GM12878 (cell line): ENCODE results near the gene MARCHF10. TPM values are rescaled to one million over a fixed set of nuclear protein-coding genes. Genes with fewer than 3 reads are reported as not detected.

Experiments
- ATAC-seq: fragments of 200-7000 bp; cut with Tn5 transposase; 3 replicates; pipeline ENCODE4 v1.9.1; 2020; ENCODE audit warnings: mild to moderate bottlenecking, moderate library complexity
- BruUV-seq: library from RNA; stranded (reverse); fragments of 400-500 nt; replicated peaks from 2 replicates; lab custom pipeline; 2021; lab: Mats Ljungman, UMichigan
- CTCF ChIA-PET: fragments of 300-600 bp; sonication (Branson Sonifier 250); formaldehyde crosslinking; extraction: SDS; loops from one replicate; lab custom pipeline; 2021; ENCODE audit warnings: inconsistent platforms; lab: Yijun Ruan, JAX
- POLR2A ChIA-PET: fragments of 350-600 bp; formaldehyde crosslinking; extraction: SDS; loops from one replicate; lab custom pipeline; 2021; ENCODE audit warnings: inconsistent platforms; lab: Charles Lee
- RAD21 ChIA-PET: fragments of 300-600 bp; sonication (Branson Sonifier 250); formaldehyde crosslinking; loops from one replicate; lab custom pipeline; 2023; ENCODE audit warnings: antibody characterized with exemption; ENCODE audit not compliant: unreplicated experiment; lab: Charles Lee
- SMC1A ChIA-PET: fragments of 300-600 bp; sonication (Branson Sonifier 250); formaldehyde crosslinking; loops from one replicate; lab custom pipeline; 2023; ENCODE audit not compliant: unreplicated experiment, uncharacterized antibody; lab: Charles Lee
- DNase-seq: peaks from one replicate; pipeline ENCODE4 v3.0.0-alpha.2; 2011; ENCODE audit warnings: low read depth, low spot score
- FAIRE-seq: peaks from 3 replicates; lab custom pipeline; 2011; peaks lifted over from hg19 to GRCh38; lab: Jason Lieb, UNC
- H2AFZ ChIP-seq: 2 replicates; pipeline ENCODE4 v1.6.0; 2011; ENCODE audit warnings: low read depth, low read length, control low read depth; ENCODE audit not compliant: control insufficient read depth
- H3K27ac ChIP-seq: 2 replicates; pipeline ENCODE4 v1.5.1; 2011; ENCODE audit warnings: control low read depth; ENCODE audit not compliant: control insufficient read depth, insufficient read depth
- H3K27me3 ChIP-seq, 2 experiments: replicated peaks in 1 of 2; 2 replicates each; pipeline versions ENCODE4 v1.6.0 to v1.6.1; 2011; ENCODE audit warnings: low read length in 1 of 2; ENCODE audit not compliant: control insufficient read depth in 2 of 2, insufficient read depth in 2 of 2
- H3K36me3 ChIP-seq, 2 experiments: 2 replicates each; pipeline ENCODE4 v1.5.1; 2011; ENCODE audit warnings: low read length in 1 of 2; ENCODE audit not compliant: control insufficient read depth in 2 of 2, insufficient read depth in 2 of 2
- H3K4me1 ChIP-seq: 2 replicates; pipeline ENCODE4 v1.6.1; 2011; ENCODE audit warnings: mild to moderate bottlenecking, low read length, moderate library complexity, mixed read lengths; ENCODE audit not compliant: control insufficient read depth, insufficient read depth
- H3K4me2 ChIP-seq: 2 replicates; pipeline ENCODE4 v1.6.0; 2011; ENCODE audit warnings: control low read depth; ENCODE audit not compliant: control insufficient read depth, insufficient read depth
- H3K4me3 ChIP-seq: fragments of 200-600 bp; sonication (generic); 2 replicates; pipeline ENCODE4 v1.5.1; 2016
- H3K79me2 ChIP-seq: 2 replicates; pipeline ENCODE4 v1.6.0; 2011; ENCODE audit warnings: low read length; ENCODE audit not compliant: control insufficient read depth, insufficient read depth
- H3K9ac ChIP-seq: 2 replicates; pipeline ENCODE4 v1.8.0; 2011; ENCODE audit warnings: low read length, control low read depth, mixed read lengths; ENCODE audit not compliant: control insufficient read depth, insufficient read depth
- H3K9me3 ChIP-seq: replicated peaks from 3 replicates; pipeline ENCODE4 v1.5.1; 2011; ENCODE audit warnings: mild to moderate bottlenecking, low read length; ENCODE audit not compliant: control insufficient read depth, insufficient read depth
- H4K20me1 ChIP-seq: 2 replicates; pipeline ENCODE4 v1.6.0; 2011; ENCODE audit not compliant: control insufficient read depth, insufficient read depth
- BHLHE40 ChIP-seq, 2 experiments: fragments of 450-650 bp in 1 of 2; IDR thresholded peaks; 2 replicates each; pipeline ENCODE4 v1.6.1; 2011 to 2017; ENCODE audit warnings: low read depth in 2 of 2, borderline replicate concordance in 1 of 2, improper control_type of control experiment in 1 of 2, low read length in 1 of 2, mild to moderate bottlenecking in 1 of 2
- DPF2 ChIP-seq: fragments of 450-650 bp; IDR thresholded peaks from 2 replicates; pipeline ENCODE4 v1.6.1; 2017; ENCODE audit warnings: mild to moderate bottlenecking
- GATAD2B ChIP-seq: fragments of 450-650 bp; conservative IDR thresholded peaks from 2 replicates; pipeline ENCODE4 v1.6.1; 2017; ENCODE audit warnings: low read depth, mild to moderate bottlenecking, moderate library complexity
- HSF1 ChIP-seq: fragments of 150-350 bp; IDR thresholded peaks from 2 replicates; pipeline ENCODE4 v1.6.1; 2014; ENCODE audit warnings: mild to moderate bottlenecking, low read depth, low read length
- IKZF1 ChIP-seq: fragments of 450-650 bp; conservative IDR thresholded peaks from 2 replicates; pipeline ENCODE4 v1.6.1; 2017; ENCODE audit warnings: antibody characterized with exemption, mild to moderate bottlenecking
- NFXL1 ChIP-seq: fragments of 450-650 bp; IDR thresholded peaks from 2 replicates; pipeline ENCODE4 v1.6.1; 2017; ENCODE audit warnings: antibody characterized with exemption, mild to moderate bottlenecking, borderline replicate concordance
- PRDM15 ChIP-seq: fragments of 450-650 bp; formaldehyde crosslinking; IDR thresholded peaks from 2 replicates; pipeline ENCODE4 v1.4.0; 2020; ENCODE audit warnings: mild to moderate bottlenecking, moderate library complexity
- RELB ChIP-seq: fragments of 450-650 bp; IDR thresholded peaks from 2 replicates; pipeline ENCODE4 v1.6.1; 2017; ENCODE audit warnings: low read depth, mild to moderate bottlenecking, moderate library complexity
- SPI1 ChIP-seq: IDR thresholded peaks from 2 replicates; pipeline ENCODE4 v1.6.1; 2011; ENCODE audit warnings: low read depth, mild to moderate bottlenecking, low read length, moderate library complexity, borderline replicate concordance; ENCODE audit not compliant: insufficient read depth
- TCF7 ChIP-seq: IDR thresholded peaks from 2 replicates; pipeline ENCODE4 v1.6.1; 2014; ENCODE audit warnings: antibody characterized with exemption, borderline replicate concordance
- WGBS: methylation state at CpG from one replicate; pipeline ENCODE4 v1.1.6; 2016; ENCODE audit warnings: low lambda C conversion rate; ENCODE audit not compliant: insufficient replicate concordance, insufficient coverage; ENCODE audit errors: missing lambda C conversion rate; 5-methylcytosine and 5-hydroxymethylcytosine counted together
- in situ Hi-C: fragments of 300-500 bp; cut with MboI; formaldehyde crosslinking; loops from 9 replicates; pipeline ENCODE4 v1.14.3; 2018; ENCODE audit warnings: mixed read lengths
- intact Hi-C: fragments of 100-400 bp; cut with micrococcal nuclease; formaldehyde crosslinking; loops from one replicate; pipeline ENCODE4 v1.14.2; 2022; ENCODE audit not compliant: unreplicated experiment
- polyA plus RNA-seq, 11 experiments: library from polyadenylated mRNA; depleted of rRNA in 4 of 11; unstranded in 6 of 11; stranded (reverse) in 5 of 11; fragments of >200 nt; fragmentation: Nextera tagmentation in 4 of 11; fragmentation: Illumina TruSeq in 1 of 11; extraction: Ambion mirVana in 4 of 11; extraction: Trizol in 1 of 11; gene quantifications; 1 replicate in 1 of 11; 2 replicates in 10 of 11; pipeline versions ENCODE4 v1.2.1 to v1.2.3, GENCODE V29; 2011 to 2016; ENCODE audit warnings: inconsistent platforms in 2 of 11, missing spikeins in 2 of 11, low read depth in 1 of 11
- total RNA-seq, 4 experiments: library from RNA; depleted of rRNA in 3 of 4; stranded (reverse); fragments of >200 nt in 3 of 4; fragmentation: Illumina TruSeq in 1 of 4; extraction: Trizol in 1 of 4; gene quantifications; 2 replicates each; pipeline versions ENCODE4 v1.2.1 to v1.2.3, GENCODE V29; 2013 to 2021

Gene MARCHF10
- total and polyA plus RNA-seq, 10 of the 15 experiments (the other 5 are each of a cell fraction or from before 2014, with no cell fraction given) = 0.11 to 0.24 TPM; not detected in 8

- no peak for TF ChIP-seq PRDM15
Observed at GRCh38 chr17:62653002-62653825, 154.9 kb downstream of the MARCHF10 start (continued).

GRCh38 chr17:62652251-62653001 lies 155.7 kb downstream of the MARCHF10 start:
- Histone ChIP-seq H3K79me2 (no peaks in the 10 kb centered on the region), H3K4me2 (peak overlapping the region; percentile 95), H3K9me3 (no peaks in the 10 kb centered on the region), H2AFZ (peak overlapping the region; percentile 75), H4K20me1 (no peaks in the 10 kb centered on the region), H3K27ac (no peak overlapping the region), H3K27me3 (no peaks in the 10 kb centered on the region), H3K4me1 (peaks cover 16% of the 10 kb centered on the region), H3K36me3 (no peaks in the 10 kb centered on the region), H3K9ac (peak overlapping the region; percentile 56; the same call in 1 of the 2 replicates), H3K4me3 (peak overlapping the region; percentile 77)
- POLR2A ChIA-PET = no interaction called here
- SMC1A ChIA-PET = no interaction called here
- under 1% methylated on average over 43 of the region's 57 CpGs for WGBS
- no peak for DNase-seq
- RAD21 ChIA-PET = no interaction called here
- CTCF ChIA-PET = no interaction called here
- in situ Hi-C loops (no loop called here), intact Hi-C loops (no loop called here)
- no peak for FAIRE-seq
- peak; percentile 44 for ATAC-seq
- BruUV-seq = no TSS peak
- TF ChIP-seq GATAD2B = 0 out of 2 replicates have a peak, but pooled peaks have one; percentile 31
- no peak for TF ChIP-seq HSF1
- TF ChIP-seq NFXL1 = peak; percentile 41; the same call in 1 of the 2 replicates
- peak; percentile 61; the same call in 1 of the 2 replicates for TF ChIP-seq SPI1
- peak; percentile 58; the same call in 1 of the 2 replicates for TF ChIP-seq DPF2
- no peak for TF ChIP-seq TCF7
- 0 out of 2 replicates have a peak, but pooled peaks have one; percentile 25 for TF ChIP-seq RELB
- TF ChIP-seq IKZF1 = peak; percentile 84
- TF ChIP-seq BHLHE40 (IDR thresholded peaks at IDR 0.05; ENCODE audit: borderline replicate concordance in 1 of 2, low read depth in 2 of 2, low read length in 1 of 2) = no peak
